Measurements from ENCODE around the gene STMP1. TPM values are rescaled to one million over a fixed set of nuclear protein-coding genes. Genes with fewer than 3 reads are reported as not detected.
"Not testable (repeated sequence)": the region's sequence is repeated elsewhere in the genome, so short reads cannot be mapped to it uniquely, and the experiment has no call there.

The STMP1 gene
- total RNA-seq, 2 donors from 2014 or later: 11.9 to 13.4 TPM

DNA sequence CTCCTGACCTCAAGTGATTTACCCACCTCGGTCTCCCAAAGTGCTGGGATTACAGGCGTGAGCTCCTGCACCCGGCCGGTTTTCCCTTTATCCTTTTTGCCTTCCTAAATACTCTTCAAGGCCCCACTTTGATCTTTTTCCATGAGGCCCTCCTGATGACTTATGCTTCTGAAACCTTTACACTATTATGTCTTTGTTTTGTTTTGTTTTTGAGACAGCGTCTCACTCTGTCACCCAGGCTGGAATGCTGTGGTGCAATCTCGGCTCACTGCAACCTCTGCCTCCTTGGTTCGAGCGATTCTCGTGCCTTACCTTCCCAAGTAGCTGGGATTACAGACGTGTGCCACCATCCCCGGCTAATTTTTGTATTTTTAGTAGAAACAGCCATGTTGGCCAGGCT, 3.8 kb downstream of the STMP1 start:
- no peak overlapping the region for H3K27ac ChIP-seq

GRCh38 chr7:135666846-135667245, 4.5 kb downstream of the STMP1 start:
- no peak for TF ChIP-seq CTCF (IDR thresholded peaks at IDR 0.05)
- H3K36me3 ChIP-seq: no peaks in the 10 kb centered on the region
- H3K4me3 ChIP-seq: no peak overlapping the region
- H3K27ac ChIP-seq: no peak overlapping the region
- DNase-seq (ENCODE audit: low spot score): no peak
- H3K4me1 ChIP-seq: peaks cover 0 to 58% of the 10 kb centered on the region in 2 donors
- no peaks in the 10 kb centered on the region for H3K9me3 ChIP-seq
- H3K27me3 ChIP-seq: no peaks in the 10 kb centered on the region

More for the DNA sequence above, 3.8 kb downstream of the STMP1 start:
- Histone ChIP-seq H3K27me3 (no peaks in the 10 kb centered on the region), H3K36me3 (no peaks in the 10 kb centered on the region), H3K9me3 (no peaks in the 10 kb centered on the region), H3K4me1 (peaks cover 0 to 53% of the 10 kb centered on the region in 2 donors), H3K4me3 (no peak overlapping the region)
- no peak for TF ChIP-seq CTCF (IDR thresholded peaks at IDR 0.05)
- DNase-seq (ENCODE audit: low spot score): no peak

GRCh38 chr7:135667626-135668025, 5.3 kb downstream of the STMP1 start:
- DNase-seq (ENCODE audit: low spot score); H3K4me3 ChIP-seq; H3K9me3 ChIP-seq; H3K27ac ChIP-seq; H3K36me3 ChIP-seq; H3K27me3 ChIP-seq: not testable (repeated sequence)
- H3K4me1 ChIP-seq: peaks cover 0 to 64% of the 10 kb centered on the region in 2 donors

DNA sequence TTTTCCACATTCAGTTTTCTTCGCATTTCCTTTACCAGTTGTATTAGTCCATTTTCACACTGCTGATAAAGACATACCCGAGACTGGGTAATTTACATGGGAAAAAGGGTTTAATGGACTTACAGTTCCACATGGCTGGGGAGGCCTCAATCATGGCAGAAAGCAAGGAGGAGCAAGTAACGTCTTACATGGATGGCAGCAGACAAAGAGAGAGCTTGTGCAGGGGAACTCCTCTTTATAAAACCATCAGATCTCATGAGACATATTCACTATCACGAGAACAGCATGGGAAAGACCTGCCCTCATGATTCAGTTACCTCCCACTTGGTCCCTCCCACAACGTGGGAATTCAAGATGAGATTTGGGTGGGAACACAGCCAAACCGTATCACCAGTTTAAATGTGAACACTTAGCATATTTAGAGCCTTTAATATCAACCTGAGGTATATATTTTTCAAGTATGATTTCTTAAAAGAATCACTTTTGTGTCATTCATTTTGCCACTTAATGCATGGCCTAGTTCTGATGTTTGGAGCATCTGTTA, 6.6 kb downstream of the STMP1 start:
- H3K36me3 ChIP-seq; DNase-seq (ENCODE audit: low spot score); H3K27ac ChIP-seq; H3K4me3 ChIP-seq; H3K9me3 ChIP-seq; H3K27me3 ChIP-seq: not testable (repeated sequence)
- H3K4me1 ChIP-seq: peaks cover 0 to 65% of the 10 kb centered on the region in 2 donors

GRCh38 chr7:135669774-135670173, 7.5 kb downstream of the STMP1 start:
- H3K36me3 ChIP-seq: no peaks in the 10 kb centered on the region
- no peaks in the 10 kb centered on the region for H3K27me3 ChIP-seq
- DNase-seq (ENCODE audit: low spot score): no peak
- TF ChIP-seq CTCF (IDR thresholded peaks at IDR 0.05): no peak
- H3K4me3 ChIP-seq: no peak overlapping the region
- peaks cover 0 to 57% of the 10 kb centered on the region in 2 donors for H3K4me1 ChIP-seq
- no peaks in the 10 kb centered on the region for H3K9me3 ChIP-seq
- peak overlapping the region; percentile 34 to 51 for H3K27ac ChIP-seq

GRCh38 chr7:135670179-135670578, 7.9 kb downstream of the STMP1 start:
- Histone ChIP-seq H3K9me3 (no peaks in the 10 kb centered on the region), H3K36me3 (no peaks in the 10 kb centered on the region), H3K4me1 (peaks cover 0 to 52% of the 10 kb centered on the region in 2 donors), H3K27me3 (no peaks in the 10 kb centered on the region), H3K4me3 (no peak overlapping the region), H3K27ac (peak overlapping the region; percentile 34 to 51)
- no peak for TF ChIP-seq CTCF (IDR thresholded peaks at IDR 0.05)
- no peak for DNase-seq (ENCODE audit: low spot score)
